HG02981 (cell line): ENCODE results near the gene PDGFRA.

Experiments used
- ATAC-seq: cut with Tn5 transposase; IDR thresholded peaks from one replicate; pipeline ENCODE4 v1.9.1; 2021; ENCODE audit warnings: mild to moderate bottlenecking, moderate library complexity; ENCODE audit not compliant: unreplicated experiment

Gene PDGFRA

DNA sequence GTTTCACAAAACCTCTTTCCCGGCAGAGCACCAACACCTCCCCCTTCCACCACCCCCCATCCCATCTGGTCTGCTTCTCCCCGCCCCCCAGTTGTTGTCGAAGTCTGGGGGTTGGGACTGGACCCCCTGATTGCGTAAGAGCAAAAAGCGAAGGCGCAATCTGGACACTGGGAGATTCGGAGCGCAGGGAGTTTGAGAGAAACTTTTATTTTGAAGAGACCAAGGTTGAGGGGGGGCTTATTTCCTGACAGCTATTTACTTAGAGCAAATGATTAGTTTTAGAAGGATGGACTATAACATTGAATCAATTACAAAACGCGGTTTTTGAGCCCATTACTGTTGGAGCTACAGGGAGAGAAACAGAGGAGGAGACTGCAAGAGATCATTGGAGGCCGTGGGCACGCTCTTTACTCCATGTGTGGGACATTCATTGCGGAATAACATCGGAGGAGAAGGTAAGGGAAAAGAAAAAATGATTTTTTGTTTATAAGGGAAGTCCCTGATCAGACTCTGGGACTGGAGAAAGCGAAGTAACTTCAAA, at the start of gene PDGFRA:
TSS of gene PDGFRA (plus strand) at position 333 of the 541 bp plus-strand sequence. CDS start 29,476 bp downstream, outside the sequence.
- no peak for ATAC-seq

DNA sequence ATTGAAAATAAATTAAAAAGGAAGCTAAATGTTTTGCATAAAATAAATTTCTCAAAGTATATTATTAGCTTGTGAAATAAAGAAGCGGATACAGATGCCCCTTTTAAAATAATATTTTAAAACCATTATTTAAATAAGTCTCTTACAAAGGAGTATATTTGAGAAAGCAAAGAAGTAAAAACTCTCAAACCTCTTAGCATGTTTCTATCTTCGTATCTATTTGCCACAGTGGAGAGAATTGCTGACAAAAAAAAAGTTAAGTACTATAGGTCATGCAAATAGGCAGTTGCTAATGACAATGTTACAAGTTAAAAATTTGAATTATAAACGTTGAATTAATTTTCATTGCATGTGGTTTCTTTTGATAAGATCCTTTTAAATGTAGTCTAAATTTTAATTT, 44.5 kb upstream of the PDGFRA start:
- no peak for ATAC-seq

DNA sequence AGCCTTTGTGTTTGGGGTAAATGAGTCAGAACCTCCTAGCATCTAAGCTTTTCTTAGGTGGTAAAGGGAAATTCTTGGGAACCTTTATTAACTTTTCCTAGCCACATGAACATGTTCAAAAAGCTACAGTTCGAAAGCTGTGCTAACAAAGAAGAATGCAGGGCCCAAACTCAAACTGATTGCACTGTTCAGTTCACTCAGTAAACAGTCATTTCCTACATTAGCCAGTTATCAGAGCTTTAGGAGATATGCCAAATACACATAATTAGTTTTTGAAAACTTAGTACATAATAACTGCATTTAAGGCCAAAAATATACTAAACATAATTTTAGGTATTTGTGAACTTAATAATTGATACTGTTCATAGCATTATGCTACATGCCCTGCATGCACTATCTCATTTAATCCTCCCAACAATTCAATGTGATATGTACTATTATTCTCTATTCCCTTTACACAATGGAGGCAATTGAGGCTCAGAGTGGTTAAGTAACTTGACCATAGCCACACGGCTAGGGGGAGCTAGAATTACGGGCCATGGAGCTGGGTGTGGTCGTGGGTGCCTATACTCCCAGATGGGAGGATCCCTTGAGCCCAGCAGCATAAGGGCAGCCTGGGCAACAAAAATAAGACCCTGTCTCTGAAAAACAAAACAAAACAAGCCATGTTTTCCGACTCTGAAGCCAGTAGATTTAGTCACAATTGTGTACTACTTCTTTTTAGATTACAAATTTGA, 43.9 kb upstream of the PDGFRA start:
- no peak for ATAC-seq

GRCh38 chr4:54185866-54186265, 43.2 kb upstream of the PDGFRA start:
- ATAC-seq, result no peak

DNA sequence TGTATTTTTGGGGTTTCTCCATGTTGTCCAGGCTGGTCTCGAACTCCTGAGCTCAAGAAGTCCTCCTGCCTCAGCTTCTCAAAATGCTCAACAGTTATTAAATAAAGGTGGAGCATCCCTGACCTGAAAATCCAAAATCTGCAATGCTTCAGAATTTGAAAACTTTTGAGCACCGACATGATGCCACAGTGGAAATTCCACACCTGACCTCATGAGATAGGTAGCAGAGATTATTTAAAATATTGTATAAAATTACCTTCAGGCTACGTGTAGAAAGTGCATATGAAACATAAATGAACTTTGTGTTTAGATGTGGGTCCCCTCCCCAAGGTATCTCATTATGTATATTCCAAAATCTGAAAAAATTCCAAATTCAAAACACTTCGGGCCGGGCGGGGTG, 42.7 kb upstream of the PDGFRA start:
- no peak for ATAC-seq

DNA sequence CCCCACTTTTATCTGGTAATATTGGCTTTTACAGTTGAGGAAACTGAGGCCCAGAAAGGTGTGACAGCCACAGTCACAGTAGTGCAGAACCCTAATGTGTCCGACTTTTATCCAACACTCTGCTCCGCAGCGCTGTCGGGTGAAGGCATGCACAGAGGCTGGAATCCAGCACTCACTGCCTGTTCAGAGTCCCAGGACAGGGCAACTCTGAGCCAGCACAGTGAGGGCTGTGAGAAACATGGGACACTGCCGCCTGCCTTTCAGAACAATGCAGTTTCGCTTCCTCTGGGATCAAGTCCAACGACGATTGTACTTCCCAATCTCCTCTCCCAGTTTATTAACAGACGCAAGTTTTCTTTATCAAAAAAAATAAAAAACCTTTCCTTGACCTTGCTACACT, 41.9 kb upstream of the PDGFRA start:
- no peak for ATAC-seq

- no peak for ATAC-seq
Observed at GRCh38 chr4:54189140-54189539, 40.0 kb upstream of the PDGFRA start.

GRCh38 chr4:54192811-54193210, 36.3 kb upstream of the PDGFRA start:
- no peak for ATAC-seq

GRCh38 chr4:54197926-54198325, 31.2 kb upstream of the PDGFRA start:
- ATAC-seq, result no peak

GRCh38 chr4:54199919-54200318, 29.2 kb upstream of the PDGFRA start:
- ATAC-seq, result no peak

DNA sequence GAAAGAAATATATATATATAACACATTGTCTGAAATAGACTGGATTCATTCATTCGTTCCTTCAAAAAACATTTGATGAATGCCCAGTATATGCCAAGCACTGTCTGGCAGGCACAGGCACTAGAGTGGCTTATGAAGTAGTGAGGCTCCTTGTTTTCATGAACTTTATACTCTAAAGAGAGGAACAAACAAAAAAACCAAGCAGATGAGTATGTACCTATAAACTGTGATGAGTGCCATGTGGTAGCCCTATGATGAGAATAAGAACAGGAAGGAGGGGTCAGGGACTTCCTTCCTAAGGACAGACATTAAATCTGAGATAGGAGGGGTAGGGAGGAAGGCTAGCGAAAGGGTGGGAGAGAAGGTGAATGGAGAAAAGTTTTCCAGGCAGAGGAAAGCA, 19.5 kb upstream of the PDGFRA start:
- ATAC-seq, result no peak

DNA sequence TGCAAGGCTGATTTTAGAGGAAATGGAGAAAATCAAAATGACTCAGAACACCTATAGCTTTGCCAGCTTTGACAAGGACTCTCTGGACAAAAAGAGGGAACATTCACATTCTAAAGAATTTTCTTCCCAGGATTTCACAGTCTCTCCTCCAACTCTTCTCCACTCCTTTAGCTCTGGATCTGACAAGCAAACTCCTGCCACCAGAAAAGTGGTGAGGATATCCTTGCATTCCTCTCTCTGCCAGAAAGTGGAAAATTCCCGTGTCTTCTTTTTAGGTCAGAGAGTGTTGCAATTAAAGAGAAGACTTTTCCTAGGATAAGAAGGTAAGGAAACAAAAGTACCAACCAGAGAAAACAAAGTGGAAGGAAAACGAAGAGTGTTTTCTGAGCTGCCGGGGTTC, 16.1 kb upstream of the PDGFRA start:
- ATAC-seq, result no peak

GRCh38 chr4:54213761-54214160, 15.3 kb upstream of the PDGFRA start:
- no peak for ATAC-seq

DNA sequence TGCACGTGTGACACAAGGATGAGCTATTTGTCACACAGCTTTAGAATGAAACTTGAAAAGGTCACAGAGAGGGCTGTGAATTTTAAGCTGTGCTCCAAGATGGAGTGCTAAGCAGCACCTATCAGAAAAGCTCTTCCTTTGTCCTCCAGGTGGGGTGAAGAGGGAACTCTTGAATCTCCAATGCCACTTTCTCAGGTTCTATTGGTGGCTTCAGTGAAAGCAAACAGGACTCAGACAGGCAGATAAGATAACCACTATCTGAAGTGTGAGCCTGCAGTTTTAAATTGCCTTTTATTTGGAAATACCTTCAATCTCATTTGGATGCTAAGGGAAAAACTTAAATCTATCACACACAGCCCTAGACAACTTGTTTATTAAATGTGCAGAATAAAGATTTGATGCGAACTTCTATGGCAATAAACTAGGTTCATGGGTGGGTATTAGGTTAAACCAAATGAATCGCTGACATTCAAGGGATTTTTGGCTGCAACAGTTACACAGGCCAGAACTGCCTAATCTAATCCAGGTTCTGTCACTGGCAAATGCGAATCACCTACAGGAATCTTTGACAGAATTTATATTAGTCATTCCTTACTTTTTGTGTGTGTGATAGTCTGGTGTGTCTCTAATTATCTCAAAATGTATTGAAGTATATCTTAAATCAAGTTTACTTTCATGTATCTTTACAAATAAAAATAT, 13.6 kb upstream of the PDGFRA start:
- no peak for ATAC-seq

GRCh38 chr4:54217642-54218495, 11.2 kb upstream of the PDGFRA start:
- ATAC-seq, result no peak

- no peak for ATAC-seq
Observed at GRCh38 chr4:54218736-54219135, 10.4 kb upstream of the PDGFRA start.

DNA sequence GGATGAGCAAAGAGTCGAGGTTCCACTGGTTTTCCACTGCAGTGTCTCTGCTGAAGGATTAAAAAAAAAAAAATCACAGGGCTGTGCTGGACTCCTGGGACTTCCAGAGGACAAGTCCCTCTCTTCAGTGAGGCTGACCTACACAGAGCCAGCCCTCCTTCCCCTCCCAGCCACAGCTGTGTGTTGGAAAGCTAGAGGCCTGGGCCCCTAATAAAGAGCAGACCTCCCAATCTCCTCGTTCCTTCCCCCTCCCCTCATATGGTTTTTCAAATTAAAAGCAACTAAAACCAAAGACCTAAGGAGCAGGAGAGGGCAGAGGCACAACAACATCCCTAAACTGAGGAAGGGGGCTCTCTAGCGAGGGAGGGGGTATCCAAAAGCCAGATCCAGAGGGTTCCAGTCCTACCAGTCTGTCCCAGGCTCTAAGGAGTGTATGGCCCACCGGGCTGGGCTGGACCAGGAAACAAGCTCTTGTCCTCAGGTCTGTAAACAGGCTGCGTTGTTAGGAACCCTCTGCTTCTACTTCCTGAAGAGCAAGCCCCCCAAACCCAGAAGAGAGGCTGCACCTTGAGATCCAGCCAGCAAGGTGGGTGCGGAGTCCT, 4.0 kb upstream of the PDGFRA start:
- ATAC-seq, result no peak

DNA sequence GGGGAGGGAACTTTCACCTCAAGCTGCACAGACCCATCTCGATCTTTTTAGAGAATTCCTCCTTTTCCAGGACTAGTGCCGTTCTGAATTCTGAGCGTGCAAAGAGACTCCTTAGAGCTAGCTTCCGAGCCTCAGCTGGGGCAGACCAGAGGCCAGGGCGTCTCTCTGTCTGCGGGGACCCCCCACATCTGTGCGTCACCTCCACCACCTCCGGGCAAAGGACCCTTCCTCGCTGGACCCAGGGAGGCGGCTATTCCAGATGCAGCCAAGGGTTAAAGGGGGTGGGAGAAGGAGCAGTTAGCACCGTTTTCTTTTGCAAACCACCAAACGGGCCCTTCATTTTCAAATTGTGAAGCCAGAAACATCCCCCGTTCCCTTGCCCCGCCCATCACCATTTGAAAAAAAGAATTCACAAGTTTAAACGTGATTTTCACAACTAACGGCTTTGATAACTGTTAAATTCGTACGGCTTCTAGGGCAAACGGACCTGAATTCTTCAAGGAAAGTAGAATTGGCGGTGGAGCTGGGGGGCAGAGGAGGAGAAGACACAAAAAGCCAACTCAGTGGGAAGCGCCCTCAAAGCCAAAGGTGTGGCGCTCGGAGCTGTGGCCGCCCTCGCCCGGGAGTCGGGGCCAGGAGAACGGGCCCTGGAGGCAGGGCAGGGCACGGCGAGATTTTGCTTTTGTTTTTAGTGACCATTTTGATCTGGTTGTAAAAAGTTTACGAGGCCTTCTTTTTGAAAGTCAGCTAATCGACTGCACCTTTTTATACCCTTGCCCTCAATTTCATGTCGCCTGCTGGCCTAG, 3.3 kb upstream of the PDGFRA start:
- no peak for ATAC-seq

DNA sequence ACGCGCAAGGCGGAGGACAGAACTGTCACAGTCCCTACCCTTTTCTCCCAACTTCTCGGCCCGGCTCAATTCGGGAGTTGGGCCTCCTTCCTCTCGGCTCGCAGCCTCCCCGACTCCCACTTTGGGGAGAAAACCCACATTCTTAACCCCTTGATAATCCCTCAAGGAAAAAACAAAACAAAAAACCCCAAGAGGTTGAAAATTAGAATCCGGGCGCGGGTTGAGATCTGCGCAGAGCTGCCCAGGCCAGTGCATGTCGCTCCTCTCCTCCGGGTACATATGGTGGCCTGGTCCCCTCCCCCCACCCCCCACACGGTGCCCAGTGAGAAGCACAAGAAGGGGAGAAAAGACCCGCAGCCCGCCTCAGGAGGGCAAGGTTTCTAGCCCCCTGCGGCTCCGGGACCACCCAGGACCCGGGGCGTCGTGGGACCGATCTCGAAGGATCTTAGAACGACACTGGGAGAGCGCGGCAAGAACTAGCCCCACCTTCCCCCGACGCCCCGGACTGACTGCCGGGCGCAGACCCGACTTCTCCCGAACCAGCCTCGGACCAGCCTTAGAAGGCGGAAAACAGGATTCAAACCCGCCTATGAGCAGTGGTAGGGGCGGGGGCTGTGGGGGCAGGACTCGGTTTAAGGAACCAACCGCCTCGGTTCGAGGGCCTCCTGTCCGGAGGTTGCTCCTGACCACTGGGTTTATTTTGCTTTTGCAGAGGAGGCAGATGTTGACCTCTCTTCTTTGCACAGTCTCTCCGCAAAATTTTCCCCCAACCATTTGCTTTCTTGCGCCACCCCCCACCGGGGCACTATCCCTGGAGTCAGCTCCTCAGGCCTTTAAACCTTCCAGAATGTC, 2.5 kb upstream of the PDGFRA start:
- ATAC-seq, result no peak
